PC-3 (cell line): ENCODE results near the gene NLGN3. TPM values are rescaled to one million over a fixed set of nuclear protein-coding genes. Genes with fewer than 3 reads are reported as not detected.

ENCODE experiments used
- ATAC-seq: fragments of 200-7000 bp; cut with Tn5 transposase; 2 replicates; pipeline ENCODE4 v1.9.1; 2020; ENCODE audit warnings: mild to moderate bottlenecking, moderate library complexity
- BruUV-seq: library from RNA; stranded (reverse); fragments of 400-500 nt; replicated peaks from 2 replicates; lab custom pipeline; 2021; lab: Mats Ljungman, UMichigan
- CTCF ChIA-PET: fragments of 300-600 bp; sonication (Branson Sonifier 250); formaldehyde crosslinking; loops from one replicate; lab custom pipeline; 2022; ENCODE audit warnings: antibody characterized with exemption; lab: Charles Lee
- POLR2A ChIA-PET: fragments of 300-600 bp; sonication (Branson Sonifier 250); formaldehyde crosslinking; loops from one replicate; lab custom pipeline; 2022; ENCODE audit warnings: antibody characterized with exemption; ENCODE audit not compliant: unreplicated experiment; lab: Charles Lee
- DNase-seq: peaks from one replicate; pipeline ENCODE4 v3.0.0-alpha.2; 2015
- H2AFZ ChIP-seq: fragments of 300-600 bp; sonication (generic); 2 replicates; pipeline ENCODE4 v1.6.0; 2016; ENCODE audit warnings: antibody characterized with exemption, low read length
- H3F3A ChIP-seq: fragments of 300-600 bp; sonication (generic); one replicate; pipeline ENCODE4 v1.6.0; 2017; ENCODE audit warnings: antibody characterized with exemption, low read length, control low read depth, mild to moderate bottlenecking; ENCODE audit not compliant: unreplicated experiment
- H3K27ac ChIP-seq: fragments of 300-600 bp; sonication (generic); 2 replicates; pipeline ENCODE4 v1.5.1; 2016; ENCODE audit warnings: mild to moderate bottlenecking, low read length
- H3K27me3 ChIP-seq: fragments of 300-600 bp; sonication (generic); 2 replicates; pipeline ENCODE4 v1.6.1; 2016; ENCODE audit warnings: low read length, mixed read lengths
- H3K36me3 ChIP-seq: fragments of 300-600 bp; sonication (generic); 2 replicates; pipeline ENCODE4 v1.6.1; 2016; ENCODE audit warnings: low read depth, mixed run types, low read length, mixed read lengths
- H3K4me1 ChIP-seq: fragments of 300-600 bp; sonication (generic); 2 replicates; pipeline ENCODE4 v1.5.1; 2016; ENCODE audit warnings: low read length; ENCODE audit not compliant: insufficient read depth
- H3K4me2 ChIP-seq: fragments of 300-600 bp; sonication (generic); 2 replicates; pipeline ENCODE4 v1.6.0; 2016; ENCODE audit warnings: low read length
- H3K4me3 ChIP-seq: fragments of 300-600 bp; sonication (generic); 2 replicates; pipeline ENCODE4 v1.5.1; 2016; ENCODE audit warnings: mild to moderate bottlenecking, low read length, mixed read lengths
- H3K79me2 ChIP-seq: fragments of 300-600 bp; sonication (generic); 2 replicates; pipeline ENCODE4 v1.6.1; 2017; ENCODE audit warnings: low read length, mixed read lengths
- H3K9ac ChIP-seq: fragments of 300-600 bp; sonication (generic); 2 replicates; pipeline ENCODE4 v1.6.0; 2016; ENCODE audit warnings: mild to moderate bottlenecking, low read length
- H3K9me2 ChIP-seq: fragments of 300-600 bp; sonication (generic); replicated peaks from 2 replicates; pipeline ENCODE4 v1.6.1; 2016; ENCODE audit warnings: mixed run types, low read length, mixed read lengths
- H3K9me3 ChIP-seq: fragments of 300-600 bp; sonication (generic); 2 replicates; pipeline ENCODE4 v1.6.1; 2016; ENCODE audit warnings: low read length, mixed read lengths
- H4K20me1 ChIP-seq: fragments of 300-600 bp; sonication (generic); 2 replicates; pipeline ENCODE4 v1.6.1; 2016; ENCODE audit warnings: low read length, mixed read lengths
- EZH2 ChIP-seq: fragments of 300-600 bp; sonication (generic); IDR thresholded peaks from one replicate; pipeline ENCODE4 v1.6.1; 2017; ENCODE audit warnings: antibody characterized with exemption, mild to moderate bottlenecking, low read length; ENCODE audit not compliant: unreplicated experiment
- EZH2phosphoT487 ChIP-seq: fragments of 300-600 bp; sonication (generic); IDR thresholded peaks from 2 replicates; pipeline ENCODE4 v1.6.1; 2018; ENCODE audit warnings: mild to moderate bottlenecking, antibody characterized with exemption, low read length, borderline replicate concordance
- intact Hi-C: fragments of 100-400 bp; cut with micrococcal nuclease; formaldehyde crosslinking; loops from 2 replicates; pipeline ENCODE4 v1.9.0; 2023
- total RNA-seq: library from RNA; depleted of rRNA; stranded (reverse); fragments of >200 nt; gene quantifications from 2 replicates; pipeline ENCODE4 v1.2.3, GENCODE V29; 2014
- TF ChIP-seq, protein P1 (sequence below): fragments of 300-600 bp; sonication (generic); conservative IDR thresholded peaks from 2 replicates; pipeline ENCODE4 v1.5.1; 2017; ENCODE audit warnings: antibody characterized with exemption, low read depth, mild to moderate bottlenecking, low read length

The NLGN3 gene
- total RNA-seq, 1 experiment from 2014 or later = 0.29 TPM

DNA sequence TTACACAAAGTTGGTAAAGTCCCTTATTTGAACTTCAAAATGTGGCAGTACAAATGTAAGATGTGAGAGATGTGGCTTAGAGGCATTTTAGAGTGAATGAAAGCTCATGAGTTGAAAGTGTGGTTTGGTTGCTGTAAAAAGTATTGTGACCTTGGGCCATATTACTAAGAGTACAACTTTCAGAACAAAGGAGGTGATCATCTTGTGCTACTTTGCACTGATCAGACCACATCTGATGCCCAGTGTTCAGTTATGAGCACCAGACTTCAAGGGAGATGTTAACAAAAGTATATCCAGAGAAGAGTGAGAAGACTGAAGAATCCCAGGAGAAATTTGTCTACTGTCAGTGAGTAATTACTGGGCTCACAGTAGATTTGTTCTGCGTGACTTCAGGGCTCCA is 30.2 kb downstream of the NLGN3 start:
- Histone ChIP-seq H3K79me2 (no peaks in the 10 kb centered on the region), H3K9ac (no peak overlapping the region), H4K20me1 (no peaks in the 10 kb centered on the region), H3K27me3 (no peaks in the 10 kb centered on the region), H2AFZ (no peak overlapping the region), H3K4me2 (no peak overlapping the region), H3F3A (no peaks in the 10 kb centered on the region), H3K9me2 (no peaks in the 10 kb centered on the region), H3K36me3 (no peaks in the 10 kb centered on the region), H3K9me3 (no peaks in the 10 kb centered on the region), H3K4me3 (no peak overlapping the region), H3K4me1 (no peaks in the 10 kb centered on the region), H3K27ac (no peak overlapping the region)
- no peak for ATAC-seq
- intact Hi-C loops = no loop called here
- ChIA-PET CTCF (no interaction called here), POLR2A (no interaction called here)
- DNase-seq = no peak
- BruUV-seq = no TSS peak
- TF ChIP-seq EZH2 (no peak), EZH2phosphoT487 (no peak)
- TF ChIP-seq, protein P1, sequence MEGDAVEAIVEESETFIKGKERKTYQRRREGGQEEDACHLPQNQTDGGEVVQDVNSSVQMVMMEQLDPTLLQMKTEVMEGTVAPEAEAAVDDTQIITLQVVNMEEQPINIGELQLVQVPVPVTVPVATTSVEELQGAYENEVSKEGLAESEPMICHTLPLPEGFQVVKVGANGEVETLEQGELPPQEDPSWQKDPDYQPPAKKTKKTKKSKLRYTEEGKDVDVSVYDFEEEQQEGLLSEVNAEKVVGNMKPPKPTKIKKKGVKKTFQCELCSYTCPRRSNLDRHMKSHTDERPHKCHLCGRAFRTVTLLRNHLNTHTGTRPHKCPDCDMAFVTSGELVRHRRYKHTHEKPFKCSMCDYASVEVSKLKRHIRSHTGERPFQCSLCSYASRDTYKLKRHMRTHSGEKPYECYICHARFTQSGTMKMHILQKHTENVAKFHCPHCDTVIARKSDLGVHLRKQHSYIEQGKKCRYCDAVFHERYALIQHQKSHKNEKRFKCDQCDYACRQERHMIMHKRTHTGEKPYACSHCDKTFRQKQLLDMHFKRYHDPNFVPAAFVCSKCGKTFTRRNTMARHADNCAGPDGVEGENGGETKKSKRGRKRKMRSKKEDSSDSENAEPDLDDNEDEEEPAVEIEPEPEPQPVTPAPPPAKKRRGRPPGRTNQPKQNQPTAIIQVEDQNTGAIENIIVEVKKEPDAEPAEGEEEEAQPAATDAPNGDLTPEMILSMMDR = no peak

DNA sequence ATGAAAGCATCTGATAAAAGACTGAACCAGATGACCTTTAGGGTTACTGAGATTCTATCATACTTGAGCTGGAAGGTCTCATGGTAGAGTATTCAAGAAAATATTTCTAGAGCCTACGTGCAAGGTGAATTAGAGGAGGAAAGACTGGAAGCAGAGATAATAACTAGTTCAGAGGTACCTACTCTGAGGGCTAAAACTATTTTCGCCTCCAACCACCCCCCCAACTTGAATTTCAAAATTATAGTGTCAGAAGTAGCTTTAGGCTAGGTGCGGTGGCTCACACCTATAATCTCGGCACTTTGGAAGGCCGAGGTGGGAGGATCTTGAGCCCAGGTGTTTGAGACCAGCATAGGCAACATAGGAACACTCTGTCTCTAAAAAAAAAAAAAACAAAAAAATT is 30.9 kb downstream of the NLGN3 start:
- CTCF ChIA-PET = no interaction called here
- H3K9ac ChIP-seq = no peak overlapping the region
- H3K4me2 ChIP-seq = no peak overlapping the region
- H3K4me3 ChIP-seq = no peak overlapping the region
- no peaks in the 10 kb centered on the region for H3K4me1 ChIP-seq
- ATAC-seq (no peak), DNase-seq (no peak)
- no peak overlapping the region for H3K27ac ChIP-seq
- H2AFZ ChIP-seq = no peak overlapping the region
- no peaks in the 10 kb centered on the region for H3K9me3 ChIP-seq
- H3F3A ChIP-seq = no peaks in the 10 kb centered on the region
- BruUV-seq = no TSS peak
- no peaks in the 10 kb centered on the region for H3K36me3 ChIP-seq
- intact Hi-C loops = no loop called here
- no peak for TF ChIP-seq EZH2phosphoT487
- TF ChIP-seq, protein P1 = no peak
- TF ChIP-seq EZH2 = no peak
- H4K20me1 ChIP-seq = no peaks in the 10 kb centered on the region
- POLR2A ChIA-PET = no interaction called here
- no peaks in the 10 kb centered on the region for H3K9me2 ChIP-seq
- H3K27me3 ChIP-seq = no peaks in the 10 kb centered on the region
- H3K79me2 ChIP-seq = no peaks in the 10 kb centered on the region

DNA sequence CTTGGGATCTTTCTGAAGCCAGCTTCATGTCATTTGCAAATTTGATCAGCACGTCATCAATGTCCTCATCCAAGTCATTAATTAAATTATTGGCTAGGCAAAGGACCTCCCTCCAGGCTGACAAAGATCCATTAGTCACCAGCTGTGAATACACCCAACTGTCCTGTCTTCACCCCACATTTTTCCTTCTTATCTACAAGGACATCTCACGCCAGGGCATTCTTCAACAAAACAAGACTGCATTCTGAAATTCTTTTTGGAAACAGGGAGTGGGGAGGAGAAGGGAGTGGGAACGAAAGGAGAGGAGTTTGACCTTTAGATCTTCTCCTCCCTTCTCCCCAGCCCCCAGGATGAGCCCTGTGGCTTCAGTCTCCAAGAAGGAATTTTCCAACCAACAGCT is 32.7 kb downstream of the NLGN3 start:
- BruUV-seq = no TSS peak
- TF ChIP-seq EZH2 (no peak), EZH2phosphoT487 (no peak)
- intact Hi-C loops = no loop called here

More for the DNA sequence above, 32.7 kb downstream of the NLGN3 start:
- H3K27me3 ChIP-seq = no peaks in the 10 kb centered on the region
- H3K4me1 ChIP-seq = peaks cover 9% of the 10 kb centered on the region
- H3K9me2 ChIP-seq = no peaks in the 10 kb centered on the region
- H3K4me3 ChIP-seq = no peak overlapping the region
- POLR2A ChIA-PET = no interaction called here
- no peaks in the 10 kb centered on the region for H3F3A ChIP-seq
- no peak overlapping the region for H2AFZ ChIP-seq
- DNase-seq = no peak
- H3K27ac ChIP-seq = no peak overlapping the region
- no peak overlapping the region for H3K9ac ChIP-seq
- H3K36me3 ChIP-seq = no peaks in the 10 kb centered on the region
- H3K79me2 ChIP-seq = no peaks in the 10 kb centered on the region
- H3K9me3 ChIP-seq = no peaks in the 10 kb centered on the region
- CTCF ChIA-PET = interaction anchor here (0.6 kb wide), 1 partner anchor 15 kb away, joined by 3 read pairs; no protein-coding TSS in a partner anchor
- no peaks in the 10 kb centered on the region for H4K20me1 ChIP-seq
- no peak for ATAC-seq
- no peak overlapping the region for H3K4me2 ChIP-seq
